WTC11 (cell line): ENCODE data around the gene SHQ1. TPM values are rescaled to one million over a fixed set of nuclear protein-coding genes. Genes with fewer than 3 reads are reported as not detected.

Source experiments
- ATAC-seq: fragments of 200-7000 bp; cut with Tn5 transposase; 2 replicates; pipeline ENCODE4 v1.10.0; 2021; ENCODE audit warnings: mild to moderate bottlenecking, moderate library complexity
- CTCF ChIA-PET: fragments of 300-600 bp; sonication (Branson Sonifier 250); formaldehyde crosslinking; loops from one replicate; lab custom pipeline; 2021; ENCODE audit warnings: antibody characterized with exemption; lab: Charles Lee
- POLR2A ChIA-PET: fragments of 350-600 bp; sonication (Branson Sonifier 250); formaldehyde crosslinking; loops from one replicate; lab custom pipeline; 2021; ENCODE audit warnings: antibody characterized with exemption; lab: Charles Lee
- DNase-seq: peaks from one replicate; pipeline ENCODE4 v3.0.0; 2021; ENCODE audit warnings: low spot score
- H3K27ac Mint-ChIP-seq: 2 replicates; pipeline ENCODE4 v1.8.0; 2021; ENCODE audit warnings: mixed read lengths
- H3K27me3 Mint-ChIP-seq: 2 replicates; pipeline ENCODE4 v1.8.0; 2021; ENCODE audit warnings: low read depth, mild to moderate bottlenecking, moderate library complexity, mixed read lengths
- H3K36me3 Mint-ChIP-seq: 2 replicates; pipeline ENCODE4 v1.8.0; 2021; ENCODE audit warnings: mixed read lengths
- H3K4me1 Mint-ChIP-seq: 2 replicates; pipeline ENCODE4 v1.8.0; 2022; ENCODE audit warnings: mixed read lengths
- H3K4me3 Mint-ChIP-seq: 2 replicates; pipeline ENCODE4 v1.8.0; 2021; ENCODE audit warnings: mild to moderate bottlenecking, moderate library complexity, mixed read lengths
- H3K9me3 Mint-ChIP-seq: 2 replicates; pipeline ENCODE4 v1.8.0; 2021; ENCODE audit warnings: mixed read lengths
- CDX4 ChIP-seq: fragments of 250-450 bp; sonication (Bioruptor Pico); IDR thresholded peaks from 2 replicates; pipeline ENCODE4 v1.9.0; 2021; ENCODE audit warnings: moderate library complexity, mild to moderate bottlenecking, inconsistent platforms, borderline replicate concordance
- CREB1 ChIP-seq: sonication (generic); formaldehyde crosslinking; IDR thresholded peaks from 2 replicates; pipeline ENCODE4 v1.8.0; 2023; ENCODE audit warnings: mild to moderate bottlenecking, missing genetic modification reagents
- CREM ChIP-seq: sonication (generic); formaldehyde crosslinking; IDR thresholded peaks from 2 replicates; pipeline ENCODE4 v1.8.1; 2022; ENCODE audit warnings: mild to moderate bottlenecking, missing genetic modification reagents, moderate library complexity
- E2F5 ChIP-seq: sonication (generic); formaldehyde crosslinking; IDR thresholded peaks from 2 replicates; pipeline ENCODE4 v1.8.1; 2022; ENCODE audit warnings: mild to moderate bottlenecking, moderate library complexity, missing genetic modification reagents
- ERG ChIP-seq: fragments of 250-450 bp; sonication (Bioruptor Pico); IDR thresholded peaks from 2 replicates; pipeline ENCODE4 v1.8.0; 2021; ENCODE audit warnings: mild to moderate bottlenecking
- ESRRA ChIP-seq: sonication (generic); formaldehyde crosslinking; IDR thresholded peaks from 2 replicates; pipeline ENCODE4 v1.8.1; 2022; ENCODE audit warnings: mild to moderate bottlenecking, missing genetic modification reagents, borderline replicate concordance
- FOXJ3 ChIP-seq: sonication (generic); formaldehyde crosslinking; IDR thresholded peaks from 2 replicates; pipeline ENCODE4 v1.9.0; 2021; ENCODE audit warnings: missing genetic modification reagents, mild to moderate bottlenecking, borderline replicate concordance
- FOXP1 ChIP-seq: sonication (generic); formaldehyde crosslinking; IDR thresholded peaks from 2 replicates; pipeline ENCODE4 v1.8.0; 2022; ENCODE audit warnings: missing genetic modification reagents, mild to moderate bottlenecking, moderate library complexity, borderline replicate concordance
- GTF2I ChIP-seq: fragments of 250-450 bp; sonication (Bioruptor Pico); conservative IDR thresholded peaks from 2 replicates; pipeline ENCODE4 v1.4.0; 2021; ENCODE audit warnings: mild to moderate bottlenecking
- MLX ChIP-seq: sonication (generic); formaldehyde crosslinking; IDR thresholded peaks from 2 replicates; pipeline ENCODE4 v1.8.1; 2023; ENCODE audit warnings: mild to moderate bottlenecking, missing genetic modification reagents, moderate library complexity
- RORB ChIP-seq: fragments of 250-450 bp; sonication (Bioruptor Pico); IDR thresholded peaks from 2 replicates; pipeline ENCODE4 v1.9.0; 2021; ENCODE audit warnings: mild to moderate bottlenecking
- SMAD3 ChIP-seq: sonication (generic); formaldehyde crosslinking; IDR thresholded peaks from 2 replicates; pipeline ENCODE4 v1.8.0; 2022; ENCODE audit warnings: missing genetic modification reagents, mild to moderate bottlenecking, borderline replicate concordance
- SP1 ChIP-seq: sonication (generic); formaldehyde crosslinking; conservative IDR thresholded peaks from 2 replicates; pipeline ENCODE4 v1.8.1; 2022; ENCODE audit warnings: missing genetic modification reagents
- TCF7 ChIP-seq: sonication (generic); formaldehyde crosslinking; IDR thresholded peaks from 2 replicates; pipeline ENCODE4 v1.8.0; 2022; ENCODE audit warnings: mild to moderate bottlenecking, low read depth, missing genetic modification reagents, moderate library complexity
- TEAD1 ChIP-seq: sonication (generic); formaldehyde crosslinking; IDR thresholded peaks from 2 replicates; pipeline ENCODE4 v1.8.0; 2022; ENCODE audit warnings: mild to moderate bottlenecking, missing genetic modification reagents
- TP53 ChIP-seq: sonication (generic); formaldehyde crosslinking; IDR thresholded peaks from 2 replicates; pipeline ENCODE4 v1.8.1; 2023; ENCODE audit warnings: mild to moderate bottlenecking, missing genetic modification reagents
- ZNF219 ChIP-seq: sonication (generic); formaldehyde crosslinking; IDR thresholded peaks from 2 replicates; pipeline ENCODE4 v1.8.0; 2023; ENCODE audit warnings: missing genetic modification reagents, mild to moderate bottlenecking, borderline replicate concordance
- ZNF423 ChIP-seq: fragments of 250-450 bp; sonication (Bioruptor Pico); IDR thresholded peaks from 2 replicates; pipeline ENCODE4 v2.1.2; 2022; ENCODE audit warnings: mild to moderate bottlenecking, moderate library complexity
- ZNF512 ChIP-seq: sonication (generic); formaldehyde crosslinking; IDR thresholded peaks from 2 replicates; pipeline ENCODE4 v1.8.1; 2022; ENCODE audit warnings: missing genetic modification reagents, borderline replicate concordance
- ZNF532 ChIP-seq: fragments of 250-450 bp; sonication (Bioruptor Pico); IDR thresholded peaks from 2 replicates; pipeline ENCODE4 v1.9.0; 2021; ENCODE audit warnings: mild to moderate bottlenecking, borderline replicate concordance
- total RNA-seq: library from RNA; stranded (reverse); gene quantifications from 3 replicates; pipeline ENCODE4 v1.2.3, GENCODE V29; 2021

Gene SHQ1
- total RNA-seq, 1 experiment from 2014 or later, result 29.1 TPM

GRCh38 chr3:72812201-72812600, 36.0 kb downstream of the SHQ1 start:
- TF ChIP-seq ZNF423 (CRISPR knock-in tag) (no peak), ZNF219 (CRISPR knock-in tag) (no peak), ZNF512 (CRISPR knock-in tag) (no peak), SMAD3 (no peak), TP53 (CRISPR knock-in tag) (no peak), CREB1 (CRISPR knock-in tag) (no peak), CDX4 (no peak), CREM (CRISPR knock-in tag) (no peak)
- no peaks in the 10 kb centered on the region for H3K9me3 Mint-ChIP-seq
- H3K27me3 Mint-ChIP-seq, result no peaks in the 10 kb centered on the region
- H3K4me3 Mint-ChIP-seq, result no peak overlapping the region
- H3K36me3 Mint-ChIP-seq, result no peaks in the 10 kb centered on the region
- H3K27ac Mint-ChIP-seq, result peak overlapping the region; percentile 90
- peaks cover 52% of the 10 kb centered on the region for H3K4me1 Mint-ChIP-seq
- ChIA-PET POLR2A (interaction anchor here (0.7 kb wide), 1 partner anchor 137 kb away, joined by 3 read pairs; no protein-coding TSS in a partner anchor), CTCF (interaction anchor here (0.6 to 3.8 kb wide), 17 partner anchors 10 to 1209 kb away, joined by 3 to 30 read pairs (median 4); no protein-coding TSS in a partner anchor)
- peak; percentile 17; the same call in 1 of the 2 replicates for ATAC-seq
- DNase-seq, result no peak

- Mint-ChIP-seq H3K36me3 (no peaks in the 10 kb centered on the region), H3K27ac (peak overlapping the region; percentile 90), H3K4me3 (peak overlapping the region; percentile 8; the same call in 1 of the 2 replicates), H3K9me3 (no peaks in the 10 kb centered on the region), H3K4me1 (peaks cover 52% of the 10 kb centered on the region), H3K27me3 (no peaks in the 10 kb centered on the region)
- ChIA-PET CTCF (interaction anchor here (0.6 to 3.8 kb wide), 17 partner anchors 10 to 1209 kb away, joined by 3 to 30 read pairs (median 4); no protein-coding TSS in a partner anchor), POLR2A (no interaction called here)
- DNase-seq (no peak), ATAC-seq (peak; percentile 70)
- no peak for TF ChIP-seq TEAD1 (CRISPR knock-in tag)
- TF ChIP-seq RORB, result no peak
- no peak for TF ChIP-seq SP1 (CRISPR knock-in tag)
- no peak for TF ChIP-seq GTF2I (CRISPR knock-in tag)
- TF ChIP-seq ESRRA (CRISPR knock-in tag), result no peak
- TF ChIP-seq ERG, result no peak
- no peak for TF ChIP-seq FOXP1 (CRISPR knock-in tag)
- no peak for TF ChIP-seq ZNF532 (CRISPR knock-in tag)
- no peak for TF ChIP-seq E2F5 (CRISPR knock-in tag)
- no peak for TF ChIP-seq FOXJ3 (CRISPR knock-in tag)
- no peak for TF ChIP-seq ZNF219 (CRISPR knock-in tag)
- no peak for TF ChIP-seq TCF7 (CRISPR knock-in tag)
- no peak for TF ChIP-seq MLX (CRISPR knock-in tag)
Measured at GRCh38 chr3:72811571-72811970, 36.7 kb downstream of the SHQ1 start.
